Lower leg skin (tissue), 4 donors: ENCODE measurements around the gene PHLDA1. TPM values are rescaled to one million over a fixed set of nuclear protein-coding genes. Genes with fewer than 3 reads are reported as not detected.

Experiments used
- DNase-seq, 2 donors: peaks; one replicate each; pipeline ENCODE4 v3.0.0-alpha.2; 2019; ENCODE audit warnings: low spot score in 2 of 2
- H3K4me3 ChIP-seq: fragments of 200-600 bp; sonication (generic); 2 replicates; pipeline ENCODE4 v1.5.1; 2017; ENCODE audit warnings: mild to moderate bottlenecking, low read depth; ENCODE audit not compliant: poor library complexity, severe bottlenecking
- POLR2A ChIP-seq, 2 donors: fragments of 450-650 bp; IDR thresholded peaks; one replicate each; pipeline ENCODE4 v1.6.1; 2016 to 2017; ENCODE audit warnings: antibody characterized with exemption in 2 of 2, mild to moderate bottlenecking in 1 of 2, moderate library complexity in 1 of 2
- WGBS, 2 donors: methylation state at CpG; one replicate each; pipeline ENCODE4 v1.1.5; 2018; 5-methylcytosine and 5-hydroxymethylcytosine counted together
- intact Hi-C: fragments of 100-400 bp; cut with DNase I; formaldehyde crosslinking; loops from one replicate; pipeline ENCODE4 v1.15.0; 2023; ENCODE audit warnings: low total_unique reads
- total RNA-seq, 4 donors: library from RNA; depleted of rRNA; stranded (reverse); fragments of >200 nt; gene quantifications; one replicate each; pipeline ENCODE4 v1.1.0, GENCODE V29; 2016
- TF ChIP-seq, protein P1 (sequence below), 3 donors: fragments of 450-650 bp; IDR thresholded peaks; one replicate each; pipeline ENCODE4 v1.5.1; 2016; ENCODE audit warnings: antibody characterized with exemption in 3 of 3, mild to moderate bottlenecking in 3 of 3, moderate library complexity in 2 of 3

The PHLDA1 gene
- total RNA-seq, 4 donors from 2014 or later: 11.1 to 39.9 (median 19.6) TPM

- intact Hi-C loops: no loop called here
- DNase-seq: no peak
- TF ChIP-seq, protein P1, sequence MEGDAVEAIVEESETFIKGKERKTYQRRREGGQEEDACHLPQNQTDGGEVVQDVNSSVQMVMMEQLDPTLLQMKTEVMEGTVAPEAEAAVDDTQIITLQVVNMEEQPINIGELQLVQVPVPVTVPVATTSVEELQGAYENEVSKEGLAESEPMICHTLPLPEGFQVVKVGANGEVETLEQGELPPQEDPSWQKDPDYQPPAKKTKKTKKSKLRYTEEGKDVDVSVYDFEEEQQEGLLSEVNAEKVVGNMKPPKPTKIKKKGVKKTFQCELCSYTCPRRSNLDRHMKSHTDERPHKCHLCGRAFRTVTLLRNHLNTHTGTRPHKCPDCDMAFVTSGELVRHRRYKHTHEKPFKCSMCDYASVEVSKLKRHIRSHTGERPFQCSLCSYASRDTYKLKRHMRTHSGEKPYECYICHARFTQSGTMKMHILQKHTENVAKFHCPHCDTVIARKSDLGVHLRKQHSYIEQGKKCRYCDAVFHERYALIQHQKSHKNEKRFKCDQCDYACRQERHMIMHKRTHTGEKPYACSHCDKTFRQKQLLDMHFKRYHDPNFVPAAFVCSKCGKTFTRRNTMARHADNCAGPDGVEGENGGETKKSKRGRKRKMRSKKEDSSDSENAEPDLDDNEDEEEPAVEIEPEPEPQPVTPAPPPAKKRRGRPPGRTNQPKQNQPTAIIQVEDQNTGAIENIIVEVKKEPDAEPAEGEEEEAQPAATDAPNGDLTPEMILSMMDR (IDR thresholded peaks at IDR 0.05): no peak
- no peak for TF ChIP-seq POLR2A (IDR thresholded peaks at IDR 0.05)
- H3K4me3 ChIP-seq: no peak overlapping the region
- WGBS, 2 donors: 85 to 88% methylated on average over 9 of the region's 9 CpGs
Observed at GRCh38 chr12:76006028-76006925, 25.3 kb downstream of the PHLDA1 start.

- DNase-seq: no peak
- no peak overlapping the region for H3K4me3 ChIP-seq
- no peak for TF ChIP-seq POLR2A (IDR thresholded peaks at IDR 0.05)
- TF ChIP-seq, protein P1 (IDR thresholded peaks at IDR 0.05): no peak
- intact Hi-C loops: no loop called here
- WGBS, 2 donors: 71 to 80% methylated on average over 2 of the region's 2 CpGs
Observed at GRCh38 chr12:76003355-76003638, 28.3 kb downstream of the PHLDA1 start.

- WGBS, 2 donors: 51 to 70% methylated on average over 1 of the region's 1 CpG
- no peak for TF ChIP-seq POLR2A (IDR thresholded peaks at IDR 0.05)
- TF ChIP-seq, protein P1 (IDR thresholded peaks at IDR 0.05): no peak
- DNase-seq: no peak
- H3K4me3 ChIP-seq: no peak overlapping the region
- intact Hi-C loops: no loop called here
Observed at GRCh38 chr12:76002598-76003354, 28.8 kb downstream of the PHLDA1 start.

DNA sequence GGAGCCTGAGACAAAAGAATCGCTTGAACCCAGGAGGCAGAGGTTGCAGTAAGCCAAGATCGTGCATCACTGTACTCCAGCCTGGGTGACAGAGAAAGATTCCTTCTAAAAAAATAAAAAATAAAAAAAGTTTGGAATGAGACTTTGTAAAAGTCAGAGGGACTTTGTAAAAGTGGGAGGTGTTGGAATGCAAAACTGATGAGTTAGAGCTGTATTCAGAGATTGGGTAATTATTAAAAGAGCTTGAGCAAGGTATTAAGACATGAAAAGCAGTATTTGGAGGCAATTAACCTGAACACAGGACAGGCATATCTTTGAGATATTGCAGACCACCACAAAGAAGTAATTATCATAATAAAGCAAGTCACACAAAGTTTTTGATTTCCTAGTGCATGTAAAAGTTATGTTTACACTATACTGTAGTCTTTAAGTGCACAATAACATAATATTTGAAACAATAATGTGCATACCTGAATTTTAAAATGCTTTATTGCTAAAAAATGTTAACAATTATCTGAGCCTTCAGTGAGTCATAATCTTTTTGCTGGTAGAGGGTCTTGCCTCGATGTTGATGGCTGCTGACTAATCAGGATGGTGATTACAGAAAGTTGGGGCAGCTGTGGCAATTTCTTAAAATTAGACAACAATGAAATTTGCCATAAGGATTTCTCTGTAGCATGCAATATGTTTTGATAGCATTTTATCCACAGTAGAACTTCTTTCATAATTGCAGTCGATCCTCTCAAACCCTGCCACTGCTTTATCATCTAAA lies 33.1 kb downstream of the PHLDA1 start:
- intact Hi-C loops: no loop called here
- DNase-seq: no peak
- 77 to 78% methylated on average over 4 of the region's 4 CpGs for WGBS, 2 donors
- H3K4me3 ChIP-seq: no peak overlapping the region
- TF ChIP-seq, protein P1 (IDR thresholded peaks at IDR 0.05): no peak
- no peak for TF ChIP-seq POLR2A (IDR thresholded peaks at IDR 0.05)

GRCh38 chr12:75997658-75998057 lies 33.9 kb downstream of the PHLDA1 start:
- 75 to 83% methylated on average over 3 of the region's 3 CpGs for WGBS, 2 donors
- TF ChIP-seq, protein P1 (IDR thresholded peaks at IDR 0.05): no peak
- TF ChIP-seq POLR2A (IDR thresholded peaks at IDR 0.05): no peak
- DNase-seq: no peak
- intact Hi-C loops: no loop called here
- no peak overlapping the region for H3K4me3 ChIP-seq
